Mammary epithelial cell (primary cell): ENCODE results near the gene ACAP2.

Experiments
- CTCF ChIP-seq, 2 donors: IDR thresholded peaks in 1 of 2; conservative IDR thresholded peaks in 1 of 2; 2 replicates each; pipeline ENCODE4 v1.5.1; 2011 to 2012; ENCODE audit warnings: inconsistent platforms in 2 of 2, low read length in 2 of 2, mild to moderate bottlenecking in 2 of 2, control low read depth in 1 of 2, low read depth in 1 of 2; ENCODE audit not compliant: insufficient read depth in 1 of 2; ENCODE audit errors: extremely low read depth in 1 of 2
- EZH2 ChIP-seq: IDR thresholded peaks from 2 replicates; pipeline ENCODE4 v1.6.1; 2012; ENCODE audit warnings: low read length, inconsistent platforms, borderline replicate concordance

GRCh38 chr3:195259475-195260279, 183.1 kb downstream of the ACAP2 start:
- TF ChIP-seq CTCF (conservative IDR thresholded peaks at IDR 0.05 in 1 of 2, IDR thresholded peaks at IDR 0.05 in 1 of 2; ENCODE audit: extremely low read depth in 1 of 2, insufficient read depth in 1 of 2, low read depth in 1 of 2, low read length in 2 of 2) (peak; percentile 51 to 61), EZH2 (no peak)
